Mammary epithelial cell (primary cell): ENCODE results near the gene TNFRSF13B.

Source experiments
- CTCF ChIP-seq, 2 donors: IDR thresholded peaks in 1 of 2; conservative IDR thresholded peaks in 1 of 2; 2 replicates each; pipeline ENCODE4 v1.5.1; 2011 to 2012; ENCODE audit warnings: inconsistent platforms in 2 of 2, low read length in 2 of 2, mild to moderate bottlenecking in 2 of 2, control low read depth in 1 of 2, low read depth in 1 of 2; ENCODE audit not compliant: insufficient read depth in 1 of 2; ENCODE audit errors: extremely low read depth in 1 of 2
- EZH2 ChIP-seq: IDR thresholded peaks from 2 replicates; pipeline ENCODE4 v1.6.1; 2012; ENCODE audit warnings: low read length, inconsistent platforms, borderline replicate concordance

GRCh38 chr17:16934836-16935235 is 37.1 kb downstream of the TNFRSF13B start:
- TF ChIP-seq CTCF (conservative IDR thresholded peaks at IDR 0.05 in 1 of 2, IDR thresholded peaks at IDR 0.05 in 1 of 2; ENCODE audit: extremely low read depth in 1 of 2, insufficient read depth in 1 of 2, low read depth in 1 of 2, low read length in 2 of 2) (no peak), EZH2 (no peak)
